ENCODE measurements around the gene MICAL2. TPM values are rescaled to one million over a fixed set of nuclear protein-coding genes. Genes with fewer than 3 reads are reported as not detected.

MICAL2 gene
- total and polyA plus RNA-seq, 2 of the 8 experiments (the other 6 are each of a cell fraction or from before 2014, with no cell fraction given): 1.3 to 4.1 TPM

- Histone ChIP-seq H2AFZ (ENCODE audit: low read length) (no peak overlapping the region), H3K9me3 (ENCODE audit: insufficient read depth in 2 of 2, low read depth in 1 of 2, low read length in 1 of 2) (no peaks in the 10 kb centered on the region), H3K4me1 (replicated peaks in 1 of 4; ENCODE audit: control insufficient read depth in 3 of 4, insufficient read depth in 4 of 4, low read length in 3 of 4) (no peaks in the 10 kb centered on the region), H3K23ac (ENCODE audit: insufficient read length) (no peak overlapping the region), H2BK5ac (ENCODE audit: low read depth, low read length) (no peak overlapping the region), H4K91ac (replicated peaks; ENCODE audit: insufficient read length, low read length) (no peak overlapping the region), H3K4ac (replicated peaks; ENCODE audit: insufficient read length, low read depth, low read length) (no peak overlapping the region), H3K4me3 (ENCODE audit: extremely low read depth in 1 of 4, insufficient read depth in 2 of 4, low read depth in 3 of 4, low read length in 4 of 4) (no peak overlapping the region), H3K79me1 (ENCODE audit: low read depth, low read length) (no peaks in the 10 kb centered on the region), H2BK120ac (replicated peaks; ENCODE audit: low read depth, low read length) (no peak overlapping the region), H3K56ac (replicated peaks; ENCODE audit: insufficient read length, low read depth, low read length) (no peak overlapping the region), H3K14ac (ENCODE audit: insufficient read length) (no peak overlapping the region), H3K23me2 (ENCODE audit: low read depth, low read length) (no peaks in the 10 kb centered on the region; the same call in 1 of the 2 replicates), H3K27me3 (replicated peaks in 1 of 4; ENCODE audit: control insufficient read depth in 3 of 4, extremely low read depth in 1 of 4, insufficient read depth in 3 of 4, low read length in 3 of 4) (no peaks in the 10 kb centered on the region), H3K79me2 (ENCODE audit: control insufficient read depth in 1 of 2, insufficient read depth in 2 of 2, low read length in 2 of 2) (no peaks in the 10 kb centered on the region), H2BK15ac (ENCODE audit: low read length) (no peak overlapping the region), H4K8ac (ENCODE audit: extremely low read depth, insufficient read depth, low read length) (no peak overlapping the region), H2BK20ac (ENCODE audit: low read length) (no peak overlapping the region), H3K9ac (replicated peaks in 1 of 4; ENCODE audit: extremely low read depth in 1 of 4, low read depth in 3 of 4, low read length in 3 of 4) (no peak overlapping the region), H3K4me2 (ENCODE audit: insufficient read depth in 1 of 2, low read depth in 2 of 2, low read length in 2 of 2) (no peak overlapping the region), H2AK5ac (ENCODE audit: low read depth, low read length) (no peak overlapping the region), H3K27ac (ENCODE audit: low read depth, low read length) (no peak overlapping the region), H4K20me1 (replicated peaks in 1 of 2; ENCODE audit: control insufficient read depth in 1 of 2, insufficient read depth in 2 of 2, low read length in 2 of 2) (no peaks in the 10 kb centered on the region), H4K5ac (ENCODE audit: insufficient read length, low read depth, low read length) (no peak overlapping the region), H3K18ac (ENCODE audit: extremely low read depth, low read length) (no peak overlapping the region), H2BK12ac (ENCODE audit: low read depth, low read length) (no peak overlapping the region), H3K36me3 (ENCODE audit: control insufficient read depth in 2 of 4, insufficient read depth in 4 of 4, low read length in 3 of 4) (no peaks in the 10 kb centered on the region)
- DNase-seq (ENCODE audit: low read depth in 1 of 2, low spot score in 2 of 2) (no peak), FAIRE-seq (no peak)
- ChIA-PET CTCF (ENCODE audit: partially characterized antibody) (interaction anchor here (0.5 to 2.0 kb wide), 9 partner anchors 13 to 1414 kb away, joined by 3 to 4 read pairs (median 3); no protein-coding TSS in a partner anchor), POLR2A (ENCODE audit: partially characterized antibody) (no interaction called here)
- TF ChIP-seq CBX8 (IDR thresholded peaks at IDR 0.05; ENCODE audit: borderline replicate concordance, low read depth, low read length) (no peak), CHD1 (IDR thresholded peaks at IDR 0.05; ENCODE audit: low read depth, low read length) (no peak), JUND (IDR thresholded peaks at IDR 0.05; ENCODE audit: low read length) (no peak), SIN3A (conservative IDR thresholded peaks at IDR 0.05 in 1 of 2, IDR thresholded peaks at IDR 0.05 in 1 of 2; ENCODE audit: low read depth in 1 of 2, low read length in 2 of 2) (no peak), SRF (IDR thresholded peaks at IDR 0.05; ENCODE audit: low read depth, low read length) (no peak)
- 88% methylated on average over 8 of the region's 8 CpGs; no CpG with 5 or more reads in 1 of the 2 experiments for WGBS, 2 experiments (ENCODE audit: extremely low coverage in 1 of 2, insufficient coverage in 1 of 2, insufficient read length in 1 of 2, insufficient replicate concordance in 2 of 2, low coverage in 1 of 2, low lambda C conversion rate in 2 of 2, missing lambda C conversion rate in 1 of 2)
These were observed 82.6 kb downstream of the MICAL2 start for GRCh38 chr11:12192794-12193514.

All from H1 (cell line).